Measurements from ENCODE around the gene ISY1. TPM values are rescaled to one million over a fixed set of nuclear protein-coding genes. Genes with fewer than 3 reads are reported as not detected.
"Not testable (repeated sequence)": the region's sequence is repeated elsewhere in the genome, so short reads cannot be mapped to it uniquely, and the experiment has no call there.

ISY1 gene
- 23.4 TPM for total RNA-seq
- long read RNA-seq, transcript ISY1-203 (11 exons, 3,842 nt) = major isoform, 109 of 118 reads
- long read RNA-seq, transcript ISY1-201 (12 exons, 1,704 nt) = minor isoform, 6 of 118 reads
- long read RNA-seq, partial matches to known transcripts = 2 of 118 reads
- long read RNA-seq, other reads (novel, unspliced or antisense) = 0 of 118 reads

DNA sequence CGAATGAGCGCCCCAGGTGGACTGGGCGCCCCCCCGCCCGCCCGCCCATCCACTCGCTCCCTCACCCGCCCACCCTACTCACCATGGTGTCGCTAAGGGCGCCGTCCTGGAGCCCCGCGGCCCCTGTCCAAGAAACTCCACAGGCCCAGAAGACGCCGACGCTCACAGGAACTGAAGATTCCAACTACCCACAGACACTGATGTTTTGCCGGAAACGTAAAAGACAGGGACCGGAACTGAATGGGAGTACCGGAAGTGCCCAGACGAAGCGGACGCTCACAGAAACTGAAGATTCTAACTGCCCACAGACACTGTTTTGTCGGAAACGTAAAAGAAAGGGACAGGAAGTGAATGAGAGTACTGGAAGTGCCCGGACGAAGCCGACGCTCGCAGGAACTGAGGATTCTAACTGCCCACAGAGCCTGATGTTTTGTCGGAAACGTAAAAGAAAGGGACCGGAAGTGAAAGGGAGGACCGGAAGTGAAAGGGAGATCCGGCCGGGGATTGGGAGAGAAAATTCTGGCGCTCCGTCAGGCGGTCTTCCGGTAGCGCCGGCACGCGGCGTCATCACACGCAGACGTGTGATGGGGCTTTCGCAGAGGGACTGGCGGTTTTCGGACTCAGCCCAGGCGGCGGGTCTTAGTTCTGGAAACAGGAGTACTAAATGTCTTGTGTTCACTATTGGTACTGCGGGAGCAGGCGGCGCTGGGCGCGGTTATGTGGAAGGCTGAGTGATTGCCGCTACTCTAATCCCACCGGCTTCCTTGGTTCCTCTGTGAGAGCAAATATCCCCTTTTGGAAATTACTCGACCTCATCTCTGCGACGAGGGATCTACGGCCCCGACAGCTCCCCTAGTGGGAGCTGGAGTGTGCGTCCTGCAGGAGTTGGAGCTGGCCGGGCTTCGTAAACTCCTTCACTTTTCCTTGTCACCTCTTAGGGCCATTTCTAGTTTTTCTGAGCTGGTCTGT lies at the start of gene ISY1:
Gene ISY1, minus strand, starts transcription at position 173 of the 969 bp plus-strand sequence. Its CDS starts 88 bp downstream, at position 85.
- DNase-seq (ENCODE audit: low spot score) = peak; percentile 95

DNA sequence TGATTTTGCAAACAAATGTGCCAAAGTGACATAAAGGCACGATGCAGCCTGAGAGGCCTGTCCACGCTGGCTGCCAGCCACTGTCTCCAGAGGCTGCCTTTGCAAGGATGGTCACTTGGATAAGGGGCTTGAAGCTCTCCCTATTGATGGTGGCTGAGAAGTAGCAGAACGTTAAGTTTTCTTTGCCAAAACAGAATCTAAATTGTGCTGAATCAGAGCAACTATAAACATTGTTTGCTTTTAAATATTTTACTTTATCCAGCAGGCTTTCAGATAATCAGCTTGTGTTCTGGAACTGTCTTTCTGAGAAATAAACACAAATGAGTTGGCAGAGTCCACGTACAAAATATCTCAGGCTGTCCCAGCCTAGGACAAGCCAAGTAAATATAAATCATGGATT lies 46.6 kb upstream of the ISY1 start:
- no peak for DNase-seq (ENCODE audit: low spot score)

DNA sequence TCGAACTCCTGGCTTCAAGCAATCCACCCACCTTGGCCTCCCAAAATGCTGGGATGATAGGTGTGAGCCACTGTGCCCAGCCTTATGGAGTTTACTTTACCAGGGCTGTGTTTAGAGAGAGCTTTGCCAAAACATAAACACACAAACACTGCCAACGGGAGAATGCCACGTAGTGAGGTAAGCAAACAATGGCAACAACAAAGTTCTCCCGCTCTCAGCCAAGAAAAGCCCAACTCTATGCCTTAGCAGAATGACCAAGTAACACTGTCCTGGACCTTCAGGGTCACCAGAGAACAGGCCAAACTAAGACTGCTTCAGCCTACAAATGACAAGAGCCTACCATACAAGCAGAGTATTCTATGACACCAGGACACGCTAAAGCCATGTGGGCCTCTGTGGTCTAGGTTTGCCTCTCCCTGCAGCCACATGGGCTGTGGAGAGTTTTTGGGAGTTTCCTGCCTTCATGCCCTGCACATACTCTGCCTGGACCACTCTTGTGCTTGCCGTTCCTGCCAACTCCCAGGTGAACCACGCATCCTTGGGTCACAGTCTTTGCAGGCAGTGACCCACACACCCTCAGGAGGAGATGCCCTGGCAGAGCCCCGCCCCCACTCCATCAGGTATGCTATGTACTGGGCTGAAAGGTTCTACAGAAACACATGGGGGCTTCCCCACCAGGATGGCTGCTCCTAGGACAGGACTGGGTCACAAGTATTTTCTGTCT lies 44.4 kb upstream of the ISY1 start:
- no peak for DNase-seq (ENCODE audit: low spot score)

DNA sequence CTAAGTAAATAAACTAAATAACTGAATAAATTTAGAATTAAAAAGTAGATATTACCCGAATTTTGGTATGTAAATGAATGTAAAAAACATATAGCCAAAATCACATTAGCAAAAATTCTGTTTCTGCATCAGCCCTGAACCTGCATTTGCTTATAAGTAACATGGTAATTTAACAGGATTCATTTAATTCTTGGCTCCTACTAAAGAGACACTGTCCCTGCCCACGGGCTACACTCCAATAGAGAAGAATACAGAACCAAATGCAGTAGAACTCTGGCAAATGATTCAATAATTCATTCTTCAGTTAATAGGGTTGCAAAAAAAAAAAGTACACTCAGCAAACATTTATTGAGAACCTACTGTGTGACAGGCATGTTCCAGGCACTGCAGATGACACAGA lies 43.6 kb upstream of the ISY1 start:
- DNase-seq (ENCODE audit: low spot score) = no peak

- DNase-seq (ENCODE audit: low spot score) = no peak
Observed at GRCh38 chr3:129199366-129199765, 38.5 kb upstream of the ISY1 start.

GRCh38 chr3:129197321-129197720 lies 36.5 kb upstream of the ISY1 start:
- no peak for DNase-seq (ENCODE audit: low spot score)

DNA sequence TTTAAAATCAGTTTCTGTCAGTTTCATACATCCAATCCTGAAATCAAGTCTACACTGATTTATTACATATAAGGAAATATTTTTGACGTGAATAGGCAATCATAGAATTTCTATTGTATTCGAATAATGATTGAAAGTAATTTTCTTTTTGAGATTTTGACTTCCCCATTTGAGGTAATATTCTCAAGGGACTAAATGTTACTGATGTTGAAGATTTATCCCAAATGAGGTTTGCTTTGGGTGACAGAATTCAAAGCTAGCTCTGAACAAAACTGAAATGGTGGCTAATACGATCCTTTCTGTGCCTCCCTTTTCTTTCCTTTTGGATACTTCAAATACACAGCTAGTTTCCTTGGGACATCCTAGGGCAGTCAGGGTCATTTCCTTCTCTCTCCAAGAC lies 35.7 kb upstream of the ISY1 start:
- DNase-seq (ENCODE audit: low spot score) = no peak

DNA sequence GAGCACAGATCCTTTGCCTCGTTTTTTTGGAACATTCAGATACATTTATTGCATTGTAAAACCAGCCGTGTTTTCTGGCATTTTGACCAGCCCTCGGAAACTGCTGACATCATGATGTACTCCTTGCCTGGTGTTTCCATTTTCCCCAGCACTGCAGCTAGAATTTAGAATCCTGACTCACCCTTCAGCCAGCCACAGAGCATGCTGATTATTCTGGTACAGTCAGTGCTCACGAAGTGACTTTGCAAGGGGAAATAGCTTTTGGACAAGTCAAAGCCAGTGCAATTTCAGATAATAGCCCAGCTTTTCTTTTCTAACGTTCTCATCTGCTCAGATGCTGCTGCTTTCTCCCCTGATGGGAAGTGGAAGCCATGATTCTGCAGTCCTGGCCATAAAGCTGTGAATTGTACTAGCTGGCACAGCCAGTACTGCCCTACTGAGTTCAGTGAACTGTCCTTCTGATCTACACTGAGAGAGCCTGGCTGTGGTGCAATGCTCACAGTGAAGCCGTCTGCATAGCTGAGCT lies 34.9 kb upstream of the ISY1 start:
- DNase-seq (ENCODE audit: low spot score) = no peak

DNA sequence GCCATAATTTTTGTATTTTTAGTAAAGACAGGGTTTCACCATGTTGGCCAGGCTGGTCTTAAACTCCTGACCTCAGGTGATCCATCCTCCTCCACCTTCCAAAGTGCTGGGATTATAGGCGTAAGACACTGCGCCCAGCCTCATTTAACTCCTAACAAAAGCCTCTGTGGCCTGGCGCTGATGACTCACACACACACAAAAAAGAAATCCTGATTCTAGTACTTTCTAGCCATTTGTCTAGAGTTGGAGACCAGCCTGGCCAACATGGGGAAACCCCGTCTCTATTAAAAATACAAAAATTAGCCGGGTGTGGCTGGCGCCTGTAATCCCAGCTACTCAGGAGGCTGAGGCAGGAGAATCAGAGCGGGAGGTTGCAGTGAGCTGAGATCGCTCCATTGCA lies 28.9 kb upstream of the ISY1 start:
- not testable (repeated sequence) for DNase-seq (ENCODE audit: low spot score)

GRCh38 chr3:129187857-129188256 lies 27.0 kb upstream of the ISY1 start:
- no peak for DNase-seq (ENCODE audit: low spot score)

DNA sequence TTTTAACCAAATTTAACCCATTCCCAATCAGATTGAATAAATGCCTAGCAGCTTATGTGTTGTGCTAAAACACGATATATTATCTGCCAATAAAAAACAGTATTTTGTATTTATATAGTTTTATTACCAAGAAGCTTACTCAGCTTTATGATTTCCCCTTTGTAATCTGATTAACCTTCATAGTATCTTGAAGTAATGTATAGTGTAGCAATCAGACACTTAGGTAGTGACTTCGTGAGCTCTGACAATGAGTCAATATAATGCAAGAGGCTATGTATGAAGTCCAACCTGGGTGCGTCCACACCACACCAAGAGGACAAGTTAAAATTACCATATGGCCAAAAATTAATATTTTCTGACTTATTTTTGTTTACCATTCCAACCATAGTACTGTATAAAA lies 24.9 kb upstream of the ISY1 start:
- DNase-seq (ENCODE audit: low spot score) = no peak

DNA sequence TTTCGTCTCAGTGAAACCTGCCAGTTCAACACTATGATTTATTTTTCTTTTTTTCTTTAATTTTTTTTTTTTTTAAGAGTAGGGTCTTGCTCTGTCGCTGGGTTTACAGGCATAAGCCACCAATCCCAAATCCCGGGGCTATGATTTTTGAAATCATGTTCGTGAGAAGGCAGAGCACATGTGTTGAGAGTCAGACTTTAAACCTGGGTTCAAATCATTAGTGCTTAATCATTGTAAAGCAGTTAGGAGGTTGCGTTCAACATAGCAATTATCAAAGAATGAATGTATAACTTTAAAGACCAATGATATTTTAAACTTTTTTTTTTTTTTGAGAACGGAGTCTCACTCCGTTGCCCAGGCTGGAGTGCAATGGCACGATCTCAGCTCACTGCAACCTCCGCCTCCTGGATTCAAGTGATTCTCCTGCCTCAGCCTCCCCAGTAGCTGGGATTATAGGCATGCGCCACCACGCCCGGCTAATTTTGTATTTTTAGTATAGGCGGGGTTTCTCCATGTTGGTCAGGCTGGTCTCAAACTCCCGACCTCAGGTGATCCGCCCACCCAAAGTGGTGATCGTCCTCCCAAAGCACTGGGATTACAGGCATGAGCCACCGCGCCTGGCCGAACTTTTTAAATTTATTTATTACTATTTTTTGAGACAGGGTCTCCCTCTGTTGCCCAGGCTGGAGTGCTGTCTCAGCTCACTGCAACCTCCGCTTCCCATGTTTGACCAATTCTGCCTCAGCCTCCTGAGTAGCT lies 24.1 kb upstream of the ISY1 start:
- not testable (repeated sequence) for DNase-seq (ENCODE audit: low spot score)

- no peak for DNase-seq (ENCODE audit: low spot score)
Observed at GRCh38 chr3:129184396-129184657, 23.5 kb upstream of the ISY1 start.

DNA sequence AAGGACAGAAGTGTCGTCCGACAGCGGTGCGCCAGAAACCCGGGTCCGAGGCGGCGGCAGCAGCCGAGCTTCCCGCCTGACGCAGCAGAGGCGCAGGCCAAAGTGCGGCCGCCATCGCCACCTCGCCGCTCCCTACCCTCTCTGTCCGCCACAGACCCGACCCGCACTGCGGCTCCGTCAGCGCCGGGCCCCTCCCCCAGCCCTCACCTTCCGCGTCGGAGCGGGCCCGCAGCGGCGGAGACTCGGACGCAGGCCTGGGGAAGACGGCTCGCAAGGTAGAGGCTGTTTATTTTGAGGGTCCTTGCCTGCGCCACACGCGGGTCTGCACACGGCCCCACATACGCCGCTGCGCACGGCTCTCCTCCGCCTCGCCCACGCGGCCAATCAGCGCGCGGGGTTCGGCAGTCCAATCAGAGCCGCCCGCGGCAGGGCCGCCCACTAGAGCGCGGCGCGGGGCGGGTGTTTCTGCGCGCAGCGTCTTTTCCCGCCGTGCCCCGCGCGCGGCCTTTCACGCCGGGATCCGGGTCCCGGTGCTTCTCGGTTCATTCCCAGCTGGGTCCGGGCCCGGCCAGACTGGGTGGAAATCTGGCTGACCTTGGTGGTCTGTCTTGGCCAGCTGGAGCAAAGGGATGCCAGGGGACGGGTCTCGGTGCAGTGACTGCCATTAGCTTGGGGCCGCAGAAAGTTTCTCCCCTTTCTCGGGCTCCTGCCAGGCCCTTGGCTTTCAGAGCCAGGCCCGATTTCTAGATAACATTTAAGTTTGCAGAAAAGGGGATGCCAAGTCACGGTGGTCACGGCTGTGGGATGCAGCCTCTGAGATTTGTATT lies 22.9 kb upstream of the ISY1 start, which contains the start of gene CNBP:
Gene CNBP, minus strand, starts transcription at position 328 of the 827 bp plus-strand sequence. CDS start 12,139 bp downstream, outside the sequence.
- DNase-seq (ENCODE audit: low spot score) = peak; percentile 99

- DNase-seq (ENCODE audit: low spot score) = no peak
Observed at GRCh38 chr3:129182390-129183185, 21.7 kb upstream of the ISY1 start.

GRCh38 chr3:129181819-129182218 lies 21.0 kb upstream of the ISY1 start:
- DNase-seq (ENCODE audit: low spot score) = no peak

DNA sequence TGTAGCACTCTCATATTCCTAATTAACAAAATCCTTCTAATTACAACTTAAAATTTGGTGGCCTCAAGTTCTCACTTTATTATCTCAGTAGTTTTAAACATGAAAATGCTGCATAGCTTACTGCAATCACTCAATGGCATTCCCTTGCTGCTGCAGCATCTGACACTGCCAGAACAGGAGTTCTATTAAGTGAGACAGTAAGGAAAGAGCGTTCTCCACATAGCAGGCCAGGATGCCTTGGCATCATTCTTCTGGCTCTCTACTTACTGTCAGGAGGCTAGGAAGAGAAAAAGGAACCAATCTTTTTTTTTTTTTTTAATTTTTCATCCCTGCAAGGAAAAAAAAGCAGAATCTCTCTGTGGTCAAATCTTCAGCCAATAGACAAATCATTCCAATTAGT lies 19.6 kb upstream of the ISY1 start:
- no peak for DNase-seq (ENCODE audit: low spot score)

GRCh38 chr3:129176051-129176450 lies 15.2 kb upstream of the ISY1 start:
- DNase-seq (ENCODE audit: low spot score) = no peak

GRCh38 chr3:129173725-129174124 lies 12.9 kb upstream of the ISY1 start:
- DNase-seq (ENCODE audit: low spot score) = no peak

Measured in mesenteric fat pad (tissue), 1 donor.